Right atrium auricular region (tissue), 2 donors: ENCODE data around the gene ANKRD33B. TPM values are rescaled to one million over a fixed set of nuclear protein-coding genes. Genes with fewer than 3 reads are reported as not detected.

ENCODE experiments used
- DNase-seq: peaks from one replicate; pipeline ENCODE4 v3.0.0-alpha.2; 2019; ENCODE audit warnings: low spot score
- H3K27ac ChIP-seq, 2 donors: fragments of 200-600 bp; sonication (generic); 1 replicate in 1 of 2; 2 replicates in 1 of 2; pipeline ENCODE4 v1.5.1; 2016 to 2019
- H3K27me3 ChIP-seq, 2 donors: fragments of 200-600 bp; sonication (generic); one replicate each; pipeline versions ENCODE4 v1.5.1 to v1.6.0; 2017 to 2019
- H3K36me3 ChIP-seq: fragments of 200-600 bp; sonication (generic); one replicate; pipeline ENCODE4 v1.5.1; 2016
- H3K4me1 ChIP-seq, 2 donors: fragments of 200-600 bp; sonication (generic); one replicate each; pipeline versions ENCODE4 v1.5.1 to v1.6.0; 2017 to 2019
- H3K4me3 ChIP-seq, 2 donors: fragments of 200-600 bp; sonication (generic); 1 replicate in 1 of 2; 2 replicates in 1 of 2; pipeline ENCODE4 v1.5.1; 2017 to 2019; ENCODE audit warnings: mild to moderate bottlenecking in 1 of 2, moderate library complexity in 1 of 2
- H3K9me3 ChIP-seq, 2 donors: fragments of 200-600 bp; sonication (generic); one replicate each; pipeline ENCODE4 v1.5.1; 2019
- total RNA-seq, 2 donors: library from RNA; depleted of rRNA; stranded (reverse); fragments of >200 nt; gene quantifications; one replicate each; pipeline ENCODE4 v1.1.0, GENCODE V29; 2016
- TF ChIP-seq, protein P1 (sequence below), 2 donors: fragments of 200-600 bp; sonication (generic); IDR thresholded peaks; one replicate each; pipeline ENCODE4 v1.5.1; 2019; ENCODE audit warnings: antibody characterized with exemption in 2 of 2

Gene ANKRD33B
- total RNA-seq, 2 donors from 2014 or later: 1.2 to 4.7 TPM

- Histone ChIP-seq H3K4me3 (no peak overlapping the region), H3K4me1 (peaks cover 0 to 2% of the 10 kb centered on the region in 2 donors), H3K9me3 (no peaks in the 10 kb centered on the region), H3K27ac (no peak overlapping the region), H3K27me3 (no peaks in the 10 kb centered on the region), H3K36me3 (no peaks in the 10 kb centered on the region)
- no peak for DNase-seq
- TF ChIP-seq, protein P1, sequence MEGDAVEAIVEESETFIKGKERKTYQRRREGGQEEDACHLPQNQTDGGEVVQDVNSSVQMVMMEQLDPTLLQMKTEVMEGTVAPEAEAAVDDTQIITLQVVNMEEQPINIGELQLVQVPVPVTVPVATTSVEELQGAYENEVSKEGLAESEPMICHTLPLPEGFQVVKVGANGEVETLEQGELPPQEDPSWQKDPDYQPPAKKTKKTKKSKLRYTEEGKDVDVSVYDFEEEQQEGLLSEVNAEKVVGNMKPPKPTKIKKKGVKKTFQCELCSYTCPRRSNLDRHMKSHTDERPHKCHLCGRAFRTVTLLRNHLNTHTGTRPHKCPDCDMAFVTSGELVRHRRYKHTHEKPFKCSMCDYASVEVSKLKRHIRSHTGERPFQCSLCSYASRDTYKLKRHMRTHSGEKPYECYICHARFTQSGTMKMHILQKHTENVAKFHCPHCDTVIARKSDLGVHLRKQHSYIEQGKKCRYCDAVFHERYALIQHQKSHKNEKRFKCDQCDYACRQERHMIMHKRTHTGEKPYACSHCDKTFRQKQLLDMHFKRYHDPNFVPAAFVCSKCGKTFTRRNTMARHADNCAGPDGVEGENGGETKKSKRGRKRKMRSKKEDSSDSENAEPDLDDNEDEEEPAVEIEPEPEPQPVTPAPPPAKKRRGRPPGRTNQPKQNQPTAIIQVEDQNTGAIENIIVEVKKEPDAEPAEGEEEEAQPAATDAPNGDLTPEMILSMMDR (IDR thresholded peaks at IDR 0.05): no peak
These were observed 35.6 kb upstream of the ANKRD33B start for GRCh38 chr5:10528056-10528816.

DNA sequence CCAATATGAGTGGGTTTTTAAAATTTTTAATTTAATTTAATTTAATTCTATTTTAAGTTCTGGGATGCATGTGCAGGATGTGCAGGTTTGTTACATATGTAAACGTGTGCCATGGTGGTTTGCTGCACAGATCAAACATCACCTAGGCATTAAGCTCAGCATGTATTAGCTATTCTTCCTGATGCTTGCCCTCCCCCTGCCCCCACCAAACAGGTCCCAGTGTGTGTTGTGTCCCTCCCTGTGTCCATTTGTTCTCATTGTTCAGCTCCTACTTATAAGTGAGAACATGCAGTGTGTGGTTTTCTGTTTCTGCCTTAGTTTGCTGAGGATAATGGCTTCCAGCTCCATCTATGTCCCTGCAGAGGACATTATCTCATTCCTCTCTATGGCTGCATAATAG lies 35.0 kb upstream of the ANKRD33B start:
- Histone ChIP-seq H3K27me3 (no peaks in the 10 kb centered on the region), H3K4me1 (peaks cover 0 to 7% of the 10 kb centered on the region in 2 donors), H3K4me3 (no peak overlapping the region), H3K9me3 (no peaks in the 10 kb centered on the region), H3K36me3 (no peaks in the 10 kb centered on the region), H3K27ac (no peak overlapping the region)
- TF ChIP-seq, protein P1 (IDR thresholded peaks at IDR 0.05): no peak
- no peak for DNase-seq

DNA sequence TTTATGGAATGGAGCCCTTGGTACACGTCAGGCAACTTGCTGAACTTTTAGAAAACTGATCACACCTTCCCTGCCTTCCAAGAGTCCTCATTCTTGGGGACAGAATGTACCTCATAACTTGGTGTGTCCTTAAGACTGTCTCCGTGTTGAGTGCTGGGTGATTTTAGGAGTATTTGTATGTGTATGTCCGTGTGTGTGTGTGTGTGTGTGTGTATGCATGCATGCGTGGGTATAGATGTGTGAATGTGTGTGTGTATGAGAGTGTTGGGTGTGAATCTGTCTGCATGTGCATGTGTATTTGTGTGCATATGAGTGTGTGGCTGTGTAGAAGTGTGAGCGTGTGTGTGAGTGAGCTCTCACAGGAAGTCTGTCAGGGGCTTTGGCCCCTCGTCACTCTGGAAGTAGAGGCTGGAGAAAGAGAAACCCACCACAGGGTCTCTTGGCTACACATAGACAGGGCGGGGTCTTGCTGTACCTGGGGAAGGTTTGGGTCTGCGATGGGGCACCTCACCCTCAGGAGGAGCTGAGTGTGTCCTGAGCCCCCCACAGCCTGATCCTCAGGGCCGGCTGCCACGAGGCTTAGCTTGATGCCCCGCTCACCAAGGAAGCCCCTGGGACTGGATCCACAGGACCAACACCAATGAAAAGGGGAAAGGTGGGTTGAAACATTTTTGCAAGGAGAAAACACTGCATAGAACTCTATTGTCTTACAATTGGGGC lies 33.1 kb upstream of the ANKRD33B start:
- H3K36me3 ChIP-seq: no peaks in the 10 kb centered on the region
- H3K9me3 ChIP-seq: no peaks in the 10 kb centered on the region
- no peaks in the 10 kb centered on the region for H3K27me3 ChIP-seq
- no peak for DNase-seq
- H3K4me1 ChIP-seq: peaks cover 0 to 8% of the 10 kb centered on the region in 2 donors
- H3K4me3 ChIP-seq: no peak overlapping the region
- TF ChIP-seq, protein P1 (IDR thresholded peaks at IDR 0.05): no peak
- H3K27ac ChIP-seq: no peak overlapping the region

DNA sequence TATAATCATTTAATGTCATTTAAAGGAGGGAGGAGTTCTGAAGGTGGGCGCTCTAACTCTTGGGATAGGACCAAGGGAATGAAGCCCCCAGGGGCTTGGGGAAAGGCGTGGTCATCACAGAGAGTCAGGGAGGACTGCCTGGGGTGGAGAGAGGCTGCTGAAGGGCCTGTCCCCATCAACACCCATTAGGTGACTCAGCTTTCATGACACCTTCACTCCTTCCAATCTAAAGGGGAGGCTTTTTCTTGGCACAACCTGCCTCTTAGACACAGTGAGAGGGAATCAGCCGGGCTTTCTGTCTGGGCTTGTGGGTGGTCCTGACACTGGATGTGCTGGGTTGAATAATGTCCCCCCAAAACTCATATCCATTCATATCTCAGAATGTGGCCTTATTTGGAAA lies 31.4 kb upstream of the ANKRD33B start:
- TF ChIP-seq, protein P1 (IDR thresholded peaks at IDR 0.05): no peak
- H3K4me3 ChIP-seq: no peak overlapping the region
- H3K9me3 ChIP-seq: no peaks in the 10 kb centered on the region
- no peak for DNase-seq
- peaks cover 0 to 15% of the 10 kb centered on the region in 2 donors for H3K4me1 ChIP-seq
- H3K27ac ChIP-seq: no peak overlapping the region
- no peaks in the 10 kb centered on the region for H3K27me3 ChIP-seq
- no peaks in the 10 kb centered on the region for H3K36me3 ChIP-seq

GRCh38 chr5:10533226-10533625 lies 30.6 kb upstream of the ANKRD33B start:
- Histone ChIP-seq H3K4me1 (peaks cover 0 to 18% of the 10 kb centered on the region in 2 donors), H3K9me3 (no peaks in the 10 kb centered on the region), H3K36me3 (no peaks in the 10 kb centered on the region), H3K27me3 (no peaks in the 10 kb centered on the region), H3K27ac (no peak overlapping the region), H3K4me3 (no peak overlapping the region)
- DNase-seq: no peak
- TF ChIP-seq, protein P1 (IDR thresholded peaks at IDR 0.05): no peak
